SK-N-SH (cell line): ENCODE measurements around the gene TRPM7.

Source experiments
- CHD2 ChIP-seq: fragments of 150-350 bp; IDR thresholded peaks from 2 replicates; pipeline ENCODE4 v1.6.1; 2018; ENCODE audit warnings: low read length; ENCODE audit not compliant: partially characterized antibody
- EP300 ChIP-seq, 2 experiments: IDR thresholded peaks; 2 replicates each; pipeline versions ENCODE4 v1.4.0 to v1.6.1; 2012; ENCODE audit warnings: borderline replicate concordance in 1 of 2, low read depth in 1 of 2, low read length in 1 of 2
- EZH2phosphoT487 ChIP-seq: fragments of 200-600 bp; sonication (generic); IDR thresholded peaks from 2 replicates; pipeline ENCODE4 v1.6.1; 2017; ENCODE audit warnings: low read depth, mixed run types, mild to moderate bottlenecking, antibody characterized with exemption, moderate library complexity, borderline replicate concordance
- FOXM1 ChIP-seq: IDR thresholded peaks from 2 replicates; pipeline ENCODE4 v1.4.0; 2012; ENCODE audit warnings: low read depth, mild to moderate bottlenecking
- IRF3 ChIP-seq: fragments of 150-350 bp; IDR thresholded peaks from 2 replicates; pipeline ENCODE4 v1.6.1; 2016; ENCODE audit warnings: mild to moderate bottlenecking, low read depth, low read length
- MAX ChIP-seq: IDR thresholded peaks from 2 replicates; pipeline ENCODE4 v1.4.0; 2012; ENCODE audit warnings: low read depth
- NRF1 ChIP-seq: IDR thresholded peaks from 2 replicates; pipeline ENCODE4 v1.6.1; 2012; ENCODE audit warnings: low read depth, mild to moderate bottlenecking, low read length
- POLR2AphosphoS5 ChIP-seq: IDR thresholded peaks from 2 replicates; pipeline ENCODE4 v1.6.1; 2012; ENCODE audit warnings: low read depth, low read length
- SIN3A ChIP-seq: IDR thresholded peaks from 2 replicates; pipeline ENCODE4 v1.6.1; 2012; ENCODE audit warnings: low read depth, mild to moderate bottlenecking, low read length, moderate library complexity, borderline replicate concordance
- TCF12 ChIP-seq: IDR thresholded peaks from 2 replicates; pipeline ENCODE4 v1.4.0; 2012
- YY1 ChIP-seq: IDR thresholded peaks from 2 replicates; pipeline ENCODE4 v1.4.0; 2012; ENCODE audit warnings: low read depth, mild to moderate bottlenecking
- TF ChIP-seq, protein P1 (sequence below): fragments of 200-600 bp; sonication (generic); IDR thresholded peaks from 2 replicates; pipeline ENCODE4 v1.6.1; 2017; ENCODE audit warnings: antibody characterized with exemption, mild to moderate bottlenecking, moderate library complexity

DNA sequence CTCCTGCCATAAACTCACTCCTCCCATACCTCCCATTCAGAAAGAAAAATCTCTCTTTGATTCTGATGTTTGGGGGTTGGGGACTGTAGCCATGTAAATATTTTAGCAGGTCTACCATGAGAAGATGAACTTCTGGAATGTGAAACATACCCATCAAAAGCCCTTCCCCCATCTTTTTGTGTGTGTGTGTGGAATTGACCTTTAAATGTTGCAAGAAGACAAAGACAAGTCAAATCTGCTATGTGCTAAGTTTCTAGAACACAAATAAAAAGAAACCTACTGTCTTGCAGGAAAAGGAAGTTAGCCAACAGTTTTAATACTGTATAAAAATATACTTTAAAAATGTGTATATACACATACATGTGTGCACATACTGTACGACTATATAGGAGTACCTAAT, 110.4 kb downstream of the TRPM7 start:
- TF ChIP-seq, protein P1, sequence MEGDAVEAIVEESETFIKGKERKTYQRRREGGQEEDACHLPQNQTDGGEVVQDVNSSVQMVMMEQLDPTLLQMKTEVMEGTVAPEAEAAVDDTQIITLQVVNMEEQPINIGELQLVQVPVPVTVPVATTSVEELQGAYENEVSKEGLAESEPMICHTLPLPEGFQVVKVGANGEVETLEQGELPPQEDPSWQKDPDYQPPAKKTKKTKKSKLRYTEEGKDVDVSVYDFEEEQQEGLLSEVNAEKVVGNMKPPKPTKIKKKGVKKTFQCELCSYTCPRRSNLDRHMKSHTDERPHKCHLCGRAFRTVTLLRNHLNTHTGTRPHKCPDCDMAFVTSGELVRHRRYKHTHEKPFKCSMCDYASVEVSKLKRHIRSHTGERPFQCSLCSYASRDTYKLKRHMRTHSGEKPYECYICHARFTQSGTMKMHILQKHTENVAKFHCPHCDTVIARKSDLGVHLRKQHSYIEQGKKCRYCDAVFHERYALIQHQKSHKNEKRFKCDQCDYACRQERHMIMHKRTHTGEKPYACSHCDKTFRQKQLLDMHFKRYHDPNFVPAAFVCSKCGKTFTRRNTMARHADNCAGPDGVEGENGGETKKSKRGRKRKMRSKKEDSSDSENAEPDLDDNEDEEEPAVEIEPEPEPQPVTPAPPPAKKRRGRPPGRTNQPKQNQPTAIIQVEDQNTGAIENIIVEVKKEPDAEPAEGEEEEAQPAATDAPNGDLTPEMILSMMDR = no peak
- TF ChIP-seq POLR2AphosphoS5 (no peak), EP300 (IDR thresholded peaks at IDR 0.05; ENCODE audit: borderline replicate concordance in 1 of 2, low read depth in 1 of 2, low read length in 1 of 2) (no peak), IRF3 (no peak), NRF1 (no peak), TCF12 (no peak), FOXM1 (no peak), EZH2phosphoT487 (no peak), SIN3A (no peak), YY1 (no peak), CHD2 (no peak), MAX (no peak)
